Hepatocyte (in vitro differentiated cells): ENCODE measurements around the gene STPG2.

Experiments used
- EZH2phosphoT487 ChIP-seq: fragments of 200-600 bp; sonication (generic); IDR thresholded peaks from one replicate; pipeline ENCODE4 v1.6.1; 2018; ENCODE audit warnings: antibody characterized with exemption, mild to moderate bottlenecking, low read depth, moderate library complexity; ENCODE audit not compliant: unreplicated experiment, severe bottlenecking
- TF ChIP-seq, protein P1 (sequence below): fragments of 200-600 bp; sonication (generic); IDR thresholded peaks from 2 replicates; pipeline ENCODE4 v1.5.1; 2016; ENCODE audit warnings: antibody characterized with exemption, mild to moderate bottlenecking; ENCODE audit not compliant: poor library complexity

DNA sequence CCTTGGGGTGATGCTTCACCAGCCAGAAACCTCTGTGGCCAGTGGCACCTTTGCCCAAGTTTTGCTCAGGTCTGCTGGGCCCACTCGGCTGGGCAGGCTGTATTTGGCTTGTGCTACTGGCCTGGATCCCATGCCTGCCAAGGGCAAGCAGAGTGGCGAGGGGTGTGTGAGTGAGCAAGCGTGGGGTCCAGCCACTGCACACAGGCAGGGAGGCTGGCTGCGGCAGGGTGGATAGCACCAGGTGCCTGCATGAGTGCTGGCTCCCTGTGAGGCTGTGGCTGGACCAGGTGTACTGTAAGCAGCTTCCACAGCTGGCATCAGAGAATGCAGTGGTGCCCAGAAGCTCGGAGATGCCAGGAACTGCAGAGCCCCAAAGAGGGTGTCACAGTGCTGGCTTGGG is 478.5 kb downstream of the STPG2 start:
- TF ChIP-seq, protein P1, sequence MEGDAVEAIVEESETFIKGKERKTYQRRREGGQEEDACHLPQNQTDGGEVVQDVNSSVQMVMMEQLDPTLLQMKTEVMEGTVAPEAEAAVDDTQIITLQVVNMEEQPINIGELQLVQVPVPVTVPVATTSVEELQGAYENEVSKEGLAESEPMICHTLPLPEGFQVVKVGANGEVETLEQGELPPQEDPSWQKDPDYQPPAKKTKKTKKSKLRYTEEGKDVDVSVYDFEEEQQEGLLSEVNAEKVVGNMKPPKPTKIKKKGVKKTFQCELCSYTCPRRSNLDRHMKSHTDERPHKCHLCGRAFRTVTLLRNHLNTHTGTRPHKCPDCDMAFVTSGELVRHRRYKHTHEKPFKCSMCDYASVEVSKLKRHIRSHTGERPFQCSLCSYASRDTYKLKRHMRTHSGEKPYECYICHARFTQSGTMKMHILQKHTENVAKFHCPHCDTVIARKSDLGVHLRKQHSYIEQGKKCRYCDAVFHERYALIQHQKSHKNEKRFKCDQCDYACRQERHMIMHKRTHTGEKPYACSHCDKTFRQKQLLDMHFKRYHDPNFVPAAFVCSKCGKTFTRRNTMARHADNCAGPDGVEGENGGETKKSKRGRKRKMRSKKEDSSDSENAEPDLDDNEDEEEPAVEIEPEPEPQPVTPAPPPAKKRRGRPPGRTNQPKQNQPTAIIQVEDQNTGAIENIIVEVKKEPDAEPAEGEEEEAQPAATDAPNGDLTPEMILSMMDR: no peak
- no peak for TF ChIP-seq EZH2phosphoT487
